Skeletal muscle satellite cell (primary cell): ENCODE measurements around the gene SMTN. TPM values are rescaled to one million over a fixed set of nuclear protein-coding genes. Genes with fewer than 3 reads are reported as not detected.

ENCODE experiments used
- H3K27me3 ChIP-seq: 2 replicates; pipeline ENCODE4 v1.7.0; 2013; ENCODE audit warnings: low read length; ENCODE audit not compliant: control insufficient read depth, insufficient read depth
- H3K36me3 ChIP-seq: 2 replicates; pipeline ENCODE4 v1.7.0; 2013; ENCODE audit warnings: mild to moderate bottlenecking, control low read depth, low read length; ENCODE audit not compliant: insufficient read depth
- H3K4me1 ChIP-seq: 2 replicates; pipeline ENCODE4 v1.7.0; 2013; ENCODE audit warnings: low read length; ENCODE audit not compliant: control insufficient read depth, insufficient read depth
- H3K4me2 ChIP-seq: 2 replicates; pipeline ENCODE4 v1.7.0; 2013; ENCODE audit warnings: mild to moderate bottlenecking, low read length
- H3K4me3 ChIP-seq: 2 replicates; pipeline ENCODE4 v1.7.0; 2013; ENCODE audit warnings: low read length
- H3K9ac ChIP-seq: 2 replicates; pipeline ENCODE4 v1.7.0; 2013; ENCODE audit warnings: mild to moderate bottlenecking, low read depth, low read length, moderate library complexity
- H3K9me3 ChIP-seq: replicated peaks from 2 replicates; pipeline ENCODE4 v1.7.0; 2013; ENCODE audit warnings: mild to moderate bottlenecking, control low read depth, low read length
- total RNA-seq: library from RNA; depleted of rRNA; stranded (reverse); fragments of >200 nt; gene quantifications from 2 replicates; pipeline ENCODE4 v1.2.3, GENCODE V29; 2012; rRNA removed

SMTN gene
- total RNA-seq = 175 and 203 TPM in 2 replicates

DNA sequence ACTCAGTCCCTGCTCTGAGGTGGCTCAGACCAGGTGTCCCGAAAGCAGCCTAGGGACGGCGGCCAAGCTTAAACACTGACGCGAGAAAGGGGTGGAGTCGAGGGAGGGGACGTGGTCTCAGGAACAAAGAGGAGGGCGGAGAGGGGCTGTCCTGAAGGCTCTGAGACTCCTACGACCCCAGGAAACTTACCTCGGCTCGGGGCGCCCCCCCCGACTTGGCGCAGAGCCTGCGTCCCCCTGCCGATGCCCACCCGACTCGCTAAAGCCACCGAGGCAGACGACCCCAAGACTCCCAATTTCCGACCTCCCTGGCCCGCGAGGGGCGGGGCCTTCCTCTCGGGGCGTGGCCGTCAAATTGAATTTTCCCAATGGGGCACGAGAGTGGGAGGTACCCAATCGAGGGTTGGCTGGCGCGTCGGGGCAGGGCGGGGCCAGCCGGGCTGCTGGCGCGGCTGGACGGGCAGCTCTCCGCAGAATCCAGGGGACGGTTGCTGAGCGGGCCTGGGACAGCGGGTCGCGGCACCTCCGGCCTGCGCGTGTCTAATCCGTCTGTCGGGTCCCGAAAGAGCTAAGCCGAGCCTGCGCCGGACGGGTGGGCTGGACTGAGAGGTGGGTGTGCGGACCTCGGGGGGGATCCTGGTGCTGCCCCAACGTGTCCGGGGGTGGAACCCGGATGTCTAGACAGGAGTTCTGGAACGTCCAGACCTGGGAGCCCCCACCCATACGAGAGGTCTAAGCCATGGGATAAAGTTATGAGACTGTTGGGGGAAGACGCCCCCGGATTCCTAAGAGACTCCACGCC lies at the start of gene SMTN:
TSS of gene SMTN (plus strand) at position 471 of the 802 bp plus-strand sequence. CDS start 1,941 bp downstream, outside the sequence.
- H3K9me3 ChIP-seq = no peaks in the 10 kb centered on the region
- H3K4me3 ChIP-seq = peak within 1 kb of the TSS; percentile 86
- H3K36me3 ChIP-seq = peaks cover 19% of the 10 kb centered on the region
- no peaks in the 10 kb centered on the region for H3K27me3 ChIP-seq
- peak within 1 kb of the TSS; percentile 95 for H3K9ac ChIP-seq
- peak within 1 kb of the TSS; percentile 99 for H3K4me2 ChIP-seq
- H3K4me1 ChIP-seq = peaks cover 50% of the 10 kb centered on the region

DNA sequence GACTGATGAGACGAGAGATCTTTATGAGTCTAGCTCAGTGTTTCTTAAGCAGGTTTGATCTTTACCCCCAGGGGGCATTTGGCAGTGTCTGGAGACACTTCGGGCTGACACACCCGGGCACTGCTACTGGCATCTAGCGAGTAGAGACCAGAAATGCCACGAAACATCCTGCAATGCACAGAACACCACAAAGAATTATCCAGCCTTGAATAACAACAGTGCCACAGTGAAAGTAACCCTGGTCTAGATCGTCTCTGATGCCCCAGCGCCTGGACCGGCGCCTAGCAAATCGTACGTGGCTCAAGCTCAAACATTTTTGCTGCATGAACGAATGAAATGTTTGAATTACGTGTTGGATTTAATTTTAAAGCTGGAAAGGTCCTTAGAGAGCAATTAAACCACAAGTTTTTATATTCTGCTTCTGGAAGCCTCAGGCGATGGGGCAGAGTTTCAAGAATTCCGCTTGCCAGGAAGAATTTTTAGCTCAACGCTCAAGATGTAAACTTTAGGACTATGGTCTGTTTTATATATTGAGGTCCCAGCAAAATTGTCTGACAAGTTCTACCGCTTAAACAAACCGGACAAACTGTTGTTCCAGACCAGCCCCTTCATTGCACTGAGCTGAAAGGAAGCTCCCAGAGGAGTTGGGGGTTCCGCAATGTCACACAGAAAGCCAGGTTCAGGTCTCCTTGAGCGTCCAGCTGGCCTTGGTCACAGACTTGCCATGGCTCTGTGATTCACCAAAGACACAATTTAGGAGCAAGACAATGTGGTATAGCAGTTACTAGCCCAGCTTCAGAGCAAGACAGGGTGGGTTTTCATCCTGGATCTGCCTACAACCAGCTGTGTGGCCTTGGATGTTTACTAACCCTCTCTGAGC lies 44.2 kb upstream of the SMTN start:
- Histone ChIP-seq H3K9me3 (no peaks in the 10 kb centered on the region), H3K36me3 (no peaks in the 10 kb centered on the region), H3K4me2 (peak overlapping the region; percentile 81), H3K4me1 (peaks cover 13% of the 10 kb centered on the region), H3K9ac (peak overlapping the region; percentile 2), H3K27me3 (no peaks in the 10 kb centered on the region), H3K4me3 (peak overlapping the region; percentile 54)

DNA sequence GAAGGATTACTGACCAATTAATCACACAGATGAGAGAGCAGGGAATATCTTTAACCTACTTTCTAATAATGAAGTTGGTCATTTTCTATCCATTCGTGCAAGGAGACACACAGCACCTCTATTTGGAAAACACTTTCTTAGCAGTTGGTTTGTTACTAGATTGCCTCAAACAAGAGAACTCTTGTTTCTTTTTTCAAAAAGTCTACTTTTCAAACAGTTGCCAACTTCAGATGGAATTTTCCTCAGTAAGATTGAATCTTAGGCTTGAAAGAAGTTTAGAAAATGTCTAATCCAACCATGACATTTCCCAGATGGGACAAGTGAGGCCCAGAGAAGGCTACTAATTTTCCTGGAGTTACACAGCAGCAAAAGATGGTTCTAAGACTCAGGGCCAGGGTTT lies 42.4 kb upstream of the SMTN start:
- Histone ChIP-seq H3K9ac (no peak overlapping the region), H3K4me2 (no peak overlapping the region), H3K4me1 (peaks cover 13% of the 10 kb centered on the region), H3K9me3 (no peaks in the 10 kb centered on the region), H3K36me3 (no peaks in the 10 kb centered on the region), H3K27me3 (no peaks in the 10 kb centered on the region), H3K4me3 (no peak overlapping the region)

DNA sequence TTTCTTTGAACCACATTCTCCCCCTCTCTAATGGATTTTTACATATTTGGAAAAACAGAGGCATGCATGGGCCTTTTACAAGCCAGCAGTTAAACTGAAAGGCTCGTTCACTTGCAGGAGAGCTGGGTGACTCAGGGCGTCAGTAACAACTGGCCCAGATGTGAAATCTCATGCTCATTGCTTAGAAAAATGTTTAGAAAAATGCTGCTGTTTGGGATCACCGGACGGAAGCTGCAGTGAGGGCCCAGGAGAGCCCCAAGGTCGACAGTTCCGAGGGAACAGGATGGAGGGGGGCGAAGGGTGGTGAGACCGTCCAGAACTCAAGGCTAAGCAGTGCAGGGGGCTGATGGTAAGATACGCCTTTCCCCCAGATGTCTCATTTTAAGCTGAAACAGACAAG lies 41.7 kb upstream of the SMTN start:
- H3K4me3 ChIP-seq = no peak overlapping the region
- H3K9ac ChIP-seq = no peak overlapping the region
- H3K27me3 ChIP-seq = no peaks in the 10 kb centered on the region
- no peak overlapping the region for H3K4me2 ChIP-seq
- H3K36me3 ChIP-seq = no peaks in the 10 kb centered on the region
- H3K4me1 ChIP-seq = peaks cover 13% of the 10 kb centered on the region
- no peaks in the 10 kb centered on the region for H3K9me3 ChIP-seq

DNA sequence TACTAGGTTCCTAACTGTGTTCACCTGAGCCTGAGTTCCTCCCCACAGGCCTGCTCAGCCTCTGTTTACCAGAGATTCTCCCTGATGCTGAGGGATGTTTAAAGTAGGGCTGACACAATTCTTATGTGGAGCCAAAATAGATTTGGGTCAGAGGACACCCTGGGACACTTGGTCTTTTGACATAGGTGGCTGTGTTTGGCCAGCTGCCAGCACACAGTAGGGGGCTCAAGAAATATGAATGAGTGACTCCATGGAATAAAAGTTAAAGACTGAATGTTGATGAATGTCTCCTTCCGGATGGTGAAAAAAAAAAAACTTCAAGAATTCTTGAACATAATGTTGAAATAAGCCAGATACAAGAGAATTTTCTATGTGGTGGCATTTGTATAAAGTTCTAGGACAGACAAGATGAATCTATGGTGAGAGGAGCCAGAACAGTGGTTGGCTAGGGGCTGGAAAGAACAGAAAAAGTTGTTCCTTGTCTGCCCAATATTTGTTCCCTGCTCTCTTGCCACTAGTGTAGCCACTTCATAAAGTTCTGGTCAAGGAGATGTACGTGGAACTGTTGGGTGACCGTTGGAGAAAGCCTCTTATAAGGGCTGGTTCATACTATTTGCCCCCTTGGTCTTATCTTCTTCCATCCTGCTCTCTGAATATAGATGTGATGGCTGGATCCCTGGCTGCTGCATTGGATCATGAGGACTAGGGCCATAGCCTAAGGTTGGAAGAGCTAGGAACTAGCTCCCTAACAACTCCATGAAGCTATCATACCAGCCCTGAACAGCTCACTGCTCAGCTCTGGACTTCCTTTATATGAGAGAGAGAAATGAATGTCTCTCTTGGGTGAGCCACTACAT lies 40.3 kb upstream of the SMTN start:
- Histone ChIP-seq H3K4me2 (no peak overlapping the region), H3K4me3 (no peak overlapping the region), H3K27me3 (no peaks in the 10 kb centered on the region), H3K9me3 (no peaks in the 10 kb centered on the region), H3K4me1 (peaks cover 13% of the 10 kb centered on the region), H3K9ac (no peak overlapping the region), H3K36me3 (no peaks in the 10 kb centered on the region)

DNA sequence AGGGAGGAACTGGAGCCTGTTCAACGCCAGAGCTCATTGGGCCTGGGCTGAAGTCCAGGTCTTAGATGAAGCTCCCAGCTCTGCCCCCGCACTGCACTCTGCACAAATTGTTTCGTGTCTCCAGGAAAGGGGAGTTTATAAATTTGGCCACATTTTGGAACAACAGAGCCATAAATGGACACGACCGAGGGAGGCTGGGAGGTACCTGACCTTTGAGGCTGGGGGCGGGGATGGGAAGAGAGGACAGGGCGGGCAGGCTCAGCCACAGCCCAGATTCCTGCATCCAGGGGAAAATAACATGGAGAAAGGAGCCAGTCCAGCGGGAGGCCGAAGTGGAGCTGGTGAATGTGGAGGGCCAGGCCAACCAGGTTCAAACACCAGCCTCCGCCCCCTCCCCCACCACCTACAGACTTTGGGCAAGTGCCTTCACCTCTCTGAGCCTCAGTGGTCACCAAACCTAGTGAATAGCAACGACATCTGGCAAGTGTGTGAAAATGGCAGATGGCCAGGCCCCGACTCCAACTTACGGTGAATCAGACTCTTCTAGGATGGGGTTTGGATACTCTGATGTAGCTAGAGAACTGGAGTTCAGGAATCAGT lies 36.8 kb upstream of the SMTN start:
- peaks cover 6% of the 10 kb centered on the region for H3K4me1 ChIP-seq
- no peaks in the 10 kb centered on the region for H3K27me3 ChIP-seq
- H3K4me3 ChIP-seq = no peak overlapping the region
- no peak overlapping the region for H3K9ac ChIP-seq
- H3K36me3 ChIP-seq = no peaks in the 10 kb centered on the region
- no peaks in the 10 kb centered on the region for H3K9me3 ChIP-seq
- no peak overlapping the region for H3K4me2 ChIP-seq

DNA sequence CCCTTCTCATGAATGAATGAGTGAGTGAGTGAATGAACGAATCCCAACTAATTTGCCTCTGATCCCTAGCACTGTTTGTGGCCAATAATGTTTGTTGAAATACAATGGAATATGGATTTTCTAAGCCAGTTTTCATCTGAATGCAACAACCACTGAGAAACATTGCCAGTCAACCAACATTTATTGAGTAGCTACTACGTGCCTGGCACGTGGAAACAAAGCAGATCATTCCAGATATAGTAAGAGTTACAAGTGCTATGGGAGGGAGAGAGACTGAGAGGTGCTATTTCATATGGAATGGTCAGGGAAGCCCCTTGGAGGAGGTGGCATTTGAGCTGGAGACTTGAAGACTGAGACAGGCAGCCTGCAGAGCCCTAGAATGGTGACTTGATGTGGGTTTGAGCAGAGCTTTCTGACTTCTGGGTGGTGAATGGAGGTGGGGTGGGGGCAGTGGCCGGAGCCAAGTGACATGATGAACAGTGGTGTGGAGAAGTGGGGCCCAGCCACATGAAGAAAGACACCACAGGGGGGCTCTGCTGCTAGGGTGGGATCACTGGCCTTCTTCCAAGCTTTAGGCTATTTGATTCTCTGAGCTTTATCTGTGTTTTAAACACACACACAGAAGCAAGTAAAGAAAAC lies 35.1 kb upstream of the SMTN start:
- H3K27me3 ChIP-seq = no peaks in the 10 kb centered on the region
- no peaks in the 10 kb centered on the region for H3K36me3 ChIP-seq
- H3K9me3 ChIP-seq = no peaks in the 10 kb centered on the region
- no peak overlapping the region for H3K9ac ChIP-seq
- H3K4me3 ChIP-seq = no peak overlapping the region
- H3K4me2 ChIP-seq = peak overlapping the region; percentile 7
- H3K4me1 ChIP-seq = peaks cover 3% of the 10 kb centered on the region

DNA sequence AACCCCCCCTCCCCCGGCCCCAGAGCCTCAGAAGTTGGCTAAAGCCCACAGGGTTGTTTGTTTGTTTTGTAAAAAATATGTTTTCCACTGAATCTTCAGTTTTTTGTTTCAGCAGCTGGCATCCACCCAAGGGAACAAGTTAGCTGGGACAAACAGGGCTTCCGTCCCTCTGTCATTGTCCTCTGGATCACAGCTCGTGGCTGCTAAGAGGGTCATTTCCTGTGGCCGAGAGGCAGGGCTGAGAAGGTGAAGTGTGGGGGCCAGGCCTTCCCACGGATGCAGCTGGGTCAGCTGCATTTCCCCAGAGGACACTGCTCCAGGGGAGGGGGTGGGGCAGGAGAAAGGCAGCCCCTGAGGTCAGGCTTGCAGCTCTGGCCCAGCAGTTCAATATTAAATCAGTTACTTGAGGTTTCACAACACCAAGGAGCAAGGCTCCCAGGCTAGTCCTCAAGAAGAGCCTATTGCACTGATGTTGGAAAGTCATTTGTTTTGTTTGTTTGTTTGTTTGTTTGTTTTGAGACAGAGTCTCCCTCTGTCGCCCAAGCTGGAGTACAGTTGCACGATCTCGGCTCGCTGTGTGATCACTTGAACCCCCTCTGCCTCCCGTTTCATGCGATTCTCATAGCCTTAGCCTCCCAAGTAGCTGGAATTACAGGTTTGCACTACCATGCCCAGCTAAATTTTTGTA lies 34.4 kb upstream of the SMTN start:
- Histone ChIP-seq H3K9ac (no peak overlapping the region), H3K27me3 (no peaks in the 10 kb centered on the region), H3K36me3 (no peaks in the 10 kb centered on the region), H3K4me3 (no peak overlapping the region), H3K4me1 (peaks cover 3% of the 10 kb centered on the region), H3K9me3 (no peaks in the 10 kb centered on the region), H3K4me2 (peak overlapping the region; percentile 7)

DNA sequence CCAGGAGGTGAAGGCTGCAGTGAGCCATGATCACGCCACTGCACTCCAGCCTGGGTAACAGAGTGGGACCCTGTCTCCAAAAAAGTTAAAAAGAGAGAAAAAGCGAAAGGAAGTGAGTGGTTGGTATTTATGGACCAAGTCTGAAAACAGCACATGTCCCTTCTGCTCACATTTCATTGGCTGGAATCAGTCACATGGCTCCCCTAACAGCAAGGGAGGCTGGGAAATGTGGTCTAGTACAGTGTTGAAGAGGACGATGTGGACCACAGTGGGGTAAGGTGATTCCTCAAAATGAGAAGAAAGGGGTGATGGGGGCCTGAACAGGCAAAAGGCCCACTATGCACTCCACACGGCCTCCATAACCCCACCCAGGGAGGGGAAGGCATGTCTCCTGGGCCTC lies 32.5 kb upstream of the SMTN start:
- Histone ChIP-seq H3K4me1 (peaks cover 3% of the 10 kb centered on the region), H3K4me3 (no peak overlapping the region), H3K36me3 (no peaks in the 10 kb centered on the region), H3K9me3 (no peaks in the 10 kb centered on the region), H3K9ac (no peak overlapping the region), H3K27me3 (no peaks in the 10 kb centered on the region), H3K4me2 (no peak overlapping the region)

DNA sequence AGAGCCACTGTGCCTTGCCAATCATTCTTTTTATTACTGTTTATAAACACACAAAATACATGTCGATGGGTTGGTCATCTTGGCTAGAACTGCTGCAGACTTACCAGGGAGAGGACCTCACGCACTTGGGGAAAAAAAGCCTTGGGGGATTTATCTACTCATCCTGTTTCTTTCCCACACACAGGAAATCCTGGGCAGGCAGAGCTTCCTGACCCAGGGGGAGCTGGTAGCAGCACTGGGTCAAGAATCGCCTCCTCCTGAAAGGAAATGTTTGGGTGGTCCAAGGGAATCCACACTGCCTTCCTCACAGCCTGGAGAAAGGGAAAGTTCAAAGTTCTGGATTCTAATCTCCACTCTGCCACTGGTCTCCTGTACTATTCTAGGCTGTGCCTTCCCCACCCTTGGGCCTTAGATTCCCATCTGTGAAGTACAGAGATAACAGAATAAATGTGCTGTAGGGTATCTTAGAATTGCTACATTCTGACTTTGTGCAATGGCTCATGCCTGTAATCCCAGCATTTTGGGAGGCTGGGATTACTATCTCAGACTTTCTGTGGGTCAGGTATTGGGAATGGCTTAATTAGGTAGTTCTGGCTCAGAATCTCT lies 31.2 kb upstream of the SMTN start:
- H3K9ac ChIP-seq = no peak overlapping the region
- H3K4me1 ChIP-seq = peaks cover 5% of the 10 kb centered on the region
- H3K9me3 ChIP-seq = no peaks in the 10 kb centered on the region
- no peak overlapping the region for H3K4me2 ChIP-seq
- no peaks in the 10 kb centered on the region for H3K27me3 ChIP-seq
- H3K4me3 ChIP-seq = no peak overlapping the region
- H3K36me3 ChIP-seq = no peaks in the 10 kb centered on the region
